IMR-90 (cell line): ENCODE measurements around the gene CYB5R2.

Experiments used
- BHLHE40 ChIP-seq: fragments of 150-350 bp; IDR thresholded peaks from 2 replicates; pipeline ENCODE4 v1.6.1; 2016; ENCODE audit warnings: mild to moderate bottlenecking, low read depth, low read length
- CEBPB ChIP-seq: IDR thresholded peaks from 2 replicates; pipeline ENCODE4 v1.6.1; 2012; ENCODE audit warnings: low read depth, low read length, improper control_type of control experiment
- CHD1 ChIP-seq: IDR thresholded peaks from 2 replicates; pipeline ENCODE4 v1.6.1; 2012; ENCODE audit warnings: low read depth, low read length, improper control_type of control experiment
- CTCF ChIP-seq: conservative IDR thresholded peaks from 2 replicates; pipeline ENCODE4 v1.5.1; 2012; ENCODE audit warnings: mild to moderate bottlenecking, low read depth, low read length, improper control_type of control experiment
- ELK1 ChIP-seq: fragments of 150-350 bp; IDR thresholded peaks from 2 replicates; pipeline ENCODE4 v1.6.1; 2016; ENCODE audit warnings: low read depth, mild to moderate bottlenecking, low read length, moderate library complexity, borderline replicate concordance
- MAFK ChIP-seq: IDR thresholded peaks from 2 replicates; pipeline ENCODE4 v1.6.1; 2012; ENCODE audit warnings: low read depth, low read length, improper control_type of control experiment
- MAZ ChIP-seq: IDR thresholded peaks from 2 replicates; pipeline ENCODE4 v1.6.1; 2012; ENCODE audit warnings: low read depth, mild to moderate bottlenecking, low read length, improper control_type of control experiment, moderate library complexity, borderline replicate concordance
- MXI1 ChIP-seq: IDR thresholded peaks from 2 replicates; pipeline ENCODE4 v1.6.1; 2012; ENCODE audit warnings: low read depth, mild to moderate bottlenecking, low read length, moderate library complexity, borderline replicate concordance
- POLR2A ChIP-seq: IDR thresholded peaks from 2 replicates; pipeline ENCODE4 v1.6.1; 2012; ENCODE audit warnings: mild to moderate bottlenecking, low read depth, low read length
- RAD21 ChIP-seq: IDR thresholded peaks from 2 replicates; pipeline ENCODE4 v1.6.1; 2012; ENCODE audit warnings: low read length, improper control_type of control experiment
- RCOR1 ChIP-seq: IDR thresholded peaks from 2 replicates; pipeline ENCODE4 v1.6.1; 2012; ENCODE audit warnings: mild to moderate bottlenecking, low read length, improper control_type of control experiment; ENCODE audit not compliant: insufficient replicate concordance
- SMC3 ChIP-seq: fragments of 150-350 bp; IDR thresholded peaks from 2 replicates; pipeline ENCODE4 v1.6.1; 2016; ENCODE audit warnings: low read depth, mild to moderate bottlenecking, antibody characterized with exemption, low read length, moderate library complexity
- USF2 ChIP-seq: fragments of 150-350 bp; IDR thresholded peaks from 2 replicates; pipeline ENCODE4 v1.6.1; 2017; ENCODE audit warnings: mild to moderate bottlenecking, antibody characterized with exemption, low read length, low read depth

GRCh38 chr11:7689239-7689638 is 15.9 kb upstream of the CYB5R2 start:
- TF ChIP-seq MXI1 (no peak), CTCF (no peak), ELK1 (no peak), POLR2A (no peak), BHLHE40 (no peak), RAD21 (no peak), SMC3 (no peak), MAFK (no peak), CHD1 (no peak), CEBPB (no peak), RCOR1 (no peak), USF2 (no peak), MAZ (no peak)
